AG04449 (cell line): ENCODE results near the gene CHST8.

Experiments used
- CTCF ChIA-PET: fragments of 350-600 bp; formaldehyde crosslinking; extraction: SDS; loops from one replicate; lab custom pipeline; 2021; ENCODE audit warnings: antibody characterized with exemption; lab: Yijun Ruan, JAX
- POLR2A ChIA-PET: fragments of 400-600, 350-600 bp; formaldehyde crosslinking; extraction: SDS; loops from one replicate; lab custom pipeline; 2020; ENCODE audit warnings: antibody characterized with exemption, inconsistent platforms; lab: Yijun Ruan, JAX
- DNase-seq: peaks from one replicate; pipeline ENCODE4 v3.0.0-alpha.2; 2010; ENCODE audit warnings: low read depth, low spot score
- H3K4me3 ChIP-seq: 2 replicates; pipeline ENCODE4 v1.5.1; 2011; ENCODE audit warnings: low read depth, mild to moderate bottlenecking, control low read depth, low read length
- CTCF ChIP-seq: IDR thresholded peaks from one replicate; pipeline ENCODE4 v1.5.1; 2011; ENCODE audit warnings: mild to moderate bottlenecking, moderate library complexity, low read length, control low read depth, inconsistent platforms; ENCODE audit not compliant: insufficient read depth; ENCODE audit errors: missing control alignments

The CHST8 gene

DNA sequence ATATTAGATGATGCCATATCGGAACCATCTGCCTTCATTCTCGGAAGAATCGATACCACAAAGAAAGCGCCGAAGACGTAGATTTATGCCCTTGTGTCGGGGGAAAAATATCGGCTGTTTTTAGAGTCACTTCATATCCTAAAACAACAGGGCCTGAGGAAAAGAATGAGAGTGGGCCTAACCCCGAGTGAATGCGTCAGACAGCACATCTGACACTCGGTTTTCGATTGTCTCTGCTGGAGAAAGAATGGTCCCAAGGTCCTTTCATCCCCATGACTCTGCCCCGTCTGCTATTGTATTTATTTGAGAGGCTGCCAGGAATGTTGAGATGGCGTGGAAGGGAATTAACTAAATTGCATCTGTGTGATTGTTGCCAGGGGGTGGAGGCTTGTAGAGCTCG lies 46.1 kb downstream of the CHST8 start:
- no peak for DNase-seq
- ChIA-PET CTCF (no interaction called here), POLR2A (no interaction called here)
- TF ChIP-seq CTCF, result no peak
- no peak overlapping the region for H3K4me3 ChIP-seq

- TF ChIP-seq CTCF, result no peak
- CTCF ChIA-PET, result no interaction called here
- no peak for DNase-seq
Measured at GRCh38 chr19:33668968-33669367, 47.2 kb downstream of the CHST8 start.

DNA sequence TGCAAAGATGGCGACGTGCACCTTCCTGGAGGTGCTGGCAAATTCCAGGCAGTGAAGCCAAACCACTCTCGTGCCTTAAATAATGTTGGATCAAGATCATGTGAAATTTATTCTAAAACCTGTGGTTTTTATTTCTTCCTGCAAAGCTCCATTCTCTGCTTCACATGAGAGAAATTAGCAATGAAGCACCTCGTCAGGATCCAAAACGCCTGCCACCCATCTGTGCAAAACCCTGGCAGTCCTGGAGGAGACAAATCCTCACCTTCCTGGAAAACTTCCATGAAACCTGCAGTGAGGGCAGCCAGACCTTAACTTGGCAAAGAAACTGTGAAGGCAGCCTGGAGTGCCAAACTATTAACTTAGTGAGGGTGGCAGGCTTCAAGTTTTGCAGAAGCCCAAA lies 47.6 kb downstream of the CHST8 start:
- no peak overlapping the region for H3K4me3 ChIP-seq
- TF ChIP-seq CTCF, result no peak
- ChIA-PET POLR2A (no interaction called here), CTCF (no interaction called here)
- no peak for DNase-seq

More at GRCh38 chr19:33668968-33669367, 47.2 kb downstream of the CHST8 start:
- POLR2A ChIA-PET, result no interaction called here
- no peak overlapping the region for H3K4me3 ChIP-seq

DNA sequence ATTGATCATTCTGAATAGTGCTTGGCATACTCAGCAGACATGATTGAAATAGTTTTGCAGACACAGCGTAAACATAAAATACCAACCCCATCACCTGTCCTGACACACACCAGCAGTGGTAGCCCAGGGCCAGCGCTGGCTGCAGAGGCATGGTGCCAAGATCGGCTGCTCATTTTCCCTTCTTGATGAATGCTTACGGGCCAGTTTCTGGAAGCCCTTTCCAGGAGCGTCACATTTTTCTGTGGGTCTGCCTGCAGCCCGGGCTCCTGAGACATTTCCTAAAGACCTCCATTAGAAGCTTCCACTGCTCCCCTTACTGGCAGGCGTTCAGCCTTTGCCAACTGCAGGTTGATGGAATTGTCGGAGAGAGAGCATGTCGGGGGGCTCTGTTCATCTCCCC lies 48.6 kb downstream of the CHST8 start:
- CTCF ChIA-PET, result no interaction called here
- H3K4me3 ChIP-seq, result no peak overlapping the region
- POLR2A ChIA-PET, result no interaction called here
- no peak for TF ChIP-seq CTCF
- no peak for DNase-seq

DNA sequence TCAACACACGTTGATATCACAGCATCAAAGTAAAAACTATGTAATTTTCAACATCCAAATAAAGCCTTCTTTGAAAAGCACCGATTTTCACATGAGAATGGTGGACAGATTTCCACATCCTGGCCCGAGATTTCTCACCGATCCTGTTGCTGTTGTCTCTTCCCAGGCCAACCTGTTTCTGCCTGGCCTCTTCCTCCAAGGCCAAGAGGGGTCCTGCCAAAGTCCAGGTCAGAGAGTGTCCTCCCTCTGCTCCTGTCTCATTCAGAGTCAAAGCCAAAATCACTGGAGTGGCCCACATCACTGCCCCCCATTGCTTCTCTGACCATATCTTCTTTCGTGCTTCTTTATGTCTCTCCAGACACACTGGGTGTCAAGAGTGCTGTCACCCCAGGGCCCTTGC lies 49.5 kb downstream of the CHST8 start:
- H3K4me3 ChIP-seq, result no peak overlapping the region
- no peak for TF ChIP-seq CTCF
- no peak for DNase-seq
- POLR2A ChIA-PET, result no interaction called here
- CTCF ChIA-PET, result no interaction called here

- DNase-seq, result no peak
- ChIA-PET CTCF (no interaction called here), POLR2A (no interaction called here)
- no peak overlapping the region for H3K4me3 ChIP-seq
- TF ChIP-seq CTCF, result no peak
Measured at GRCh38 chr19:33673258-33673875, 51.6 kb downstream of the CHST8 start.
